ENCODE results near the gene SLC49A3.
"Not testable (repeated sequence)": the region's sequence is repeated elsewhere in the genome, so short reads cannot be mapped to it uniquely, and the experiment has no call there.

SLC49A3 gene

DNA sequence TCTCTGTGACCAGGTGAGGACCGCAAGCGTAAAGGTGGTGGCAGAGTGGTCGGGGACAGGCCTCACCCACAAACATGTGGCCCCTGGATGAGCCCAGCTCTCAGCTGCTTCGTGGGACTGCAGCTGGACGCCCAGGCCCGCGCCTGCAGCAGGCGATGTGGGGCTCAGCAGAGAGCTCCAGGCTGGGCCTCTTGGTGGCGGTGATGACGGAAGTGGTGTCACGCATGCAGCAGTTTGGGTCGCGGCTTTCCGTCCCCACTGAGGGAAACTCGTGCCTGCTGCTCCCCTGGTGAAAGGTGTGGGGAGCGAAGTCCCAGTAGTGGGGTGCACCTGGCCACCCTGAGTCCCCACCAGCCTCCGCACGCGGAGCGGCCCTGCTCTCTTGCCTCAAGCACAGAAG, 43.5 kb upstream of the SLC49A3 start:
- Histone ChIP-seq H3K27ac (ENCODE audit: low read depth, low read length) (no peak overlapping the region), H3K9me3 (ENCODE audit: insufficient read depth, low read length) (no peaks in the 10 kb centered on the region), H3K9me2 (replicated peaks; ENCODE audit: insufficient read depth, low read length) (no peaks in the 10 kb centered on the region), H3K4me2 (ENCODE audit: low read depth, low read length, poor library complexity, severe bottlenecking) (no peak overlapping the region), H3K9ac (ENCODE audit: low read length) (no peak overlapping the region), H3K79me2 (ENCODE audit: insufficient read depth, low read length) (peaks cover 10% of the 10 kb centered on the region), H3K36me3 (ENCODE audit: low read length) (no peaks in the 10 kb centered on the region), H3K27me3 (ENCODE audit: low read length) (no peaks in the 10 kb centered on the region), H4K20me1 (ENCODE audit: low read depth, low read length) (no peaks in the 10 kb centered on the region; the same call in 1 of the 2 replicates), H2AFZ (ENCODE audit: low read depth, low read length, severe bottlenecking) (no peak overlapping the region), H3F3A (ENCODE audit: insufficient read depth) (no peaks in the 10 kb centered on the region), H3K4me3 (ENCODE audit: insufficient read depth, low read length, poor library complexity, severe bottlenecking) (no peak overlapping the region)
- no peak for TF ChIP-seq EZH2phosphoT487 (conservative IDR thresholded peaks at IDR 0.05; ENCODE audit: low read length)
- TF ChIP-seq, protein P1, sequence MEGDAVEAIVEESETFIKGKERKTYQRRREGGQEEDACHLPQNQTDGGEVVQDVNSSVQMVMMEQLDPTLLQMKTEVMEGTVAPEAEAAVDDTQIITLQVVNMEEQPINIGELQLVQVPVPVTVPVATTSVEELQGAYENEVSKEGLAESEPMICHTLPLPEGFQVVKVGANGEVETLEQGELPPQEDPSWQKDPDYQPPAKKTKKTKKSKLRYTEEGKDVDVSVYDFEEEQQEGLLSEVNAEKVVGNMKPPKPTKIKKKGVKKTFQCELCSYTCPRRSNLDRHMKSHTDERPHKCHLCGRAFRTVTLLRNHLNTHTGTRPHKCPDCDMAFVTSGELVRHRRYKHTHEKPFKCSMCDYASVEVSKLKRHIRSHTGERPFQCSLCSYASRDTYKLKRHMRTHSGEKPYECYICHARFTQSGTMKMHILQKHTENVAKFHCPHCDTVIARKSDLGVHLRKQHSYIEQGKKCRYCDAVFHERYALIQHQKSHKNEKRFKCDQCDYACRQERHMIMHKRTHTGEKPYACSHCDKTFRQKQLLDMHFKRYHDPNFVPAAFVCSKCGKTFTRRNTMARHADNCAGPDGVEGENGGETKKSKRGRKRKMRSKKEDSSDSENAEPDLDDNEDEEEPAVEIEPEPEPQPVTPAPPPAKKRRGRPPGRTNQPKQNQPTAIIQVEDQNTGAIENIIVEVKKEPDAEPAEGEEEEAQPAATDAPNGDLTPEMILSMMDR (IDR thresholded peaks at IDR 0.05; ENCODE audit: insufficient read depth, low read length, poor library complexity, severe bottlenecking): no peak

DNA sequence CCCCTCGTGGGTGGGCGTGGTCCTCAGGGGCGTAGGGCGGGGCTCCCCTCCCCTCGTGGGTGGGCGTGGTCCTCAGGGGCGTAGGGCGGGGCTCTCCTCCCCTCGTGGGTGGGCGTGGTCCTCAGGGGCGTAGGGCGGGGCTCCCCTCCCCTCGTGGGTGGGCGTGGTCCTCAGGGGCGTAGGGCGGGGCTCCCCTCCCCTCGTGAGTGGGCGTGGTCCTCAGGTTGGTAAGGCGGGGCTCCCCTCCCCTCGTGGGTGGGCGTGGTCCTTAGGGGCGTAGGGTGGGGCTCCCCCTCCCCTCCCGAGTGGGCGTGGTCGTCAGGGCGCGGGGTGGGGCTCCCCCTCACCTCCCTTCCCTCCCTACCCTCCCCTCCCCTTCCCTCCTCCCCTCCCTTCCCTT, 43.0 kb upstream of the SLC49A3 start:
- not testable (repeated sequence) for H3K9me3 ChIP-seq (ENCODE audit: insufficient read depth, low read length); H3F3A ChIP-seq (ENCODE audit: insufficient read depth); H3K4me3 ChIP-seq (ENCODE audit: insufficient read depth, low read length, poor library complexity, severe bottlenecking); H3K27me3 ChIP-seq (ENCODE audit: low read length); H3K27ac ChIP-seq (ENCODE audit: low read depth, low read length); H3K9me2 ChIP-seq (replicated peaks; ENCODE audit: insufficient read depth, low read length); H2AFZ ChIP-seq (ENCODE audit: low read depth, low read length, severe bottlenecking); H3K4me2 ChIP-seq (ENCODE audit: low read depth, low read length, poor library complexity, severe bottlenecking); H3K9ac ChIP-seq (ENCODE audit: low read length); H4K20me1 ChIP-seq (ENCODE audit: low read depth, low read length); H3K36me3 ChIP-seq (ENCODE audit: low read length)
- H3K79me2 ChIP-seq (ENCODE audit: insufficient read depth, low read length): peaks cover 15% of the 10 kb centered on the region

DNA sequence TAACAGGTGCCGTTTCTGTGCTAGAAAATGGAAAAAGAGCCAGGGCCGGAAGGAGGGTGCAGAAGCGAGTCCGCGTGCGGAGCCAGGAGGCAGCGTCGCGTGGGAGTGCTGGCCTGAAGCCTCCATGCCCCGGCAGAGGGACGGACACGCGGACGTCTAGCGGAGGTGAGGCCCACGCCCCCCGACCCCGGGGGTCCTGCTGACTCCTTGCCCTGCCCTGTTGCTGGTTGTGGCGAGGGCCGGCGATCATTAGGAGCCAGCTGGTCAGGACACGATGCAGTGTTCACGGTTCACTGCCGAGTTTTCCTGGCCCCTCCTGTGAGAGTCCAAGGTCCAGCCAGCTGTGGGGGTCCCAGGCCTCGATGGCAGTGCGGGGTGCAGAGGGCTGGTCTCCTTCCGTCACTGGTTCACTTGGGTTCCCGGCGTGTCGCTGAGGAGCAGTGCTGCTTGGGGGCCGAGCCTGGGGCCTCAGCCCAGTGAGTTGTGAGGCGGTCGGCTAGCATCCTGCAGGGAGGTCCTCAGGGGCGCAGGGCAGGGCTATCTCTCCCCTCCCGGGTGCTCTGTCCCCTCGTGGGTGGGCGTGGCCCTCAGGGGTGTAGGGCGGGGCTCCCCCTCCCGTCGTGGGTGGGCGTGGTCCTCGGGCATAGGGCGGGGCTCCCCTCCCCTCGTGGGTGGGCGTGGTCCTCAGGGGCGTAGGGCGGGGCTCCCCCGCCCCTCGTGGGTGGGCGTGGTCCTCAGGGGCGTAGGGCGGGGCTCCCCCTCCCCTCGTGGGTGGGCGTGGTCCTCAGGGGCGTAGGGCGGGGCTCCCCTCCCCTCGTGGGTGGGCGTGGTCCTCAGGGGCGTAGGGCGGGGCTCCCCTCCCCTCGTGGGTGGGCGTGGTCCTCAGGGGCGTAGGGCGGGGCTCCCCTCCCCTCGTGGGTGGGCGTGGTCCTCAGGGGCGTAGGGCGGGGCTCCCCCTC, 42.3 kb upstream of the SLC49A3 start:
- not testable (repeated sequence) for H3K36me3 ChIP-seq (ENCODE audit: low read length); H3K27me3 ChIP-seq (ENCODE audit: low read length)
- peaks cover 21% of the 10 kb centered on the region for H3K79me2 ChIP-seq (ENCODE audit: insufficient read depth, low read length)

DNA sequence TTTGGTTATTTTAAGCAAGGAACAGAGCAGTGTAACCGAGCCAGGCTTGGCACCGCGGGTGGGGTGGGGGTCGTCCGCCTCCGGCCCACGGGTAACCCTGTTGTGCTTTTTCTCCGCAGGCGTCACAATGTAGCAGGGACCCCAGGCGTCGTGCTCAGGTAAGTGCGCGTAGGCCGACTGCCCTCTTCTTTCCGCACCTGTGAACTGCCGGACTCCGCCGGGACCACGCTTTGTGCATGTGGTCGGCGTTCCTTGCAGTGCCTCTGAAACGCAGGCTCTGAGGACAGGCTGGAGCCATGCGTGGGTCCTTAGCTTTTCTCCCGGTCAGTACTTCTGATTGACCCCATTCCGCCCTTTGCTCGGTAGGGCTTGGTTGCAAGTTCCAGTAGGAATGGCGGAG, 41.6 kb upstream of the SLC49A3 start:
- Histone ChIP-seq H3K9me2 (replicated peaks; ENCODE audit: insufficient read depth, low read length) (no peaks in the 10 kb centered on the region), H4K20me1 (ENCODE audit: low read depth, low read length) (no peaks in the 10 kb centered on the region; the same call in 1 of the 2 replicates), H3K4me2 (ENCODE audit: low read depth, low read length, poor library complexity, severe bottlenecking) (no peak overlapping the region), H3K36me3 (ENCODE audit: low read length) (no peaks in the 10 kb centered on the region), H3K79me2 (ENCODE audit: insufficient read depth, low read length) (peaks cover 27% of the 10 kb centered on the region), H3K9me3 (ENCODE audit: insufficient read depth, low read length) (no peaks in the 10 kb centered on the region), H3K27ac (ENCODE audit: low read depth, low read length) (no peak overlapping the region), H3K4me3 (ENCODE audit: insufficient read depth, low read length, poor library complexity, severe bottlenecking) (no peak overlapping the region), H3K27me3 (ENCODE audit: low read length) (no peaks in the 10 kb centered on the region), H3F3A (ENCODE audit: insufficient read depth) (no peaks in the 10 kb centered on the region), H3K9ac (ENCODE audit: low read length) (no peak overlapping the region), H2AFZ (ENCODE audit: low read depth, low read length, severe bottlenecking) (no peak overlapping the region)
- TF ChIP-seq, protein P1 (IDR thresholded peaks at IDR 0.05; ENCODE audit: insufficient read depth, low read length, poor library complexity, severe bottlenecking): no peak
- TF ChIP-seq EZH2phosphoT487 (conservative IDR thresholded peaks at IDR 0.05; ENCODE audit: low read length): no peak

More for the DNA sequence above, 42.3 kb upstream of the SLC49A3 start:
- H3K9me3 ChIP-seq (ENCODE audit: insufficient read depth, low read length); H3K4me3 ChIP-seq (ENCODE audit: insufficient read depth, low read length, poor library complexity, severe bottlenecking); H4K20me1 ChIP-seq (ENCODE audit: low read depth, low read length); H3K27ac ChIP-seq (ENCODE audit: low read depth, low read length); H3F3A ChIP-seq (ENCODE audit: insufficient read depth); H3K9me2 ChIP-seq (replicated peaks; ENCODE audit: insufficient read depth, low read length); H2AFZ ChIP-seq (ENCODE audit: low read depth, low read length, severe bottlenecking); H3K4me2 ChIP-seq (ENCODE audit: low read depth, low read length, poor library complexity, severe bottlenecking); H3K9ac ChIP-seq (ENCODE audit: low read length): not testable (repeated sequence)
